HG02970 (cell line): ENCODE results near the gene PHOSPHO1.
A peak's percentile ranks its signal among the peaks of the same experiment; 100 is the strongest.

Experiments
- ATAC-seq: cut with Tn5 transposase; IDR thresholded peaks from one replicate; pipeline ENCODE4 v1.9.1; 2021; ENCODE audit warnings: mild to moderate bottlenecking, moderate library complexity, moderate number of reproducible peaks; ENCODE audit not compliant: unreplicated experiment, low FRiP score

The PHOSPHO1 gene

GRCh38 chr17:49247944-49248343, 17.4 kb upstream of the PHOSPHO1 start:
- ATAC-seq = no peak

- ATAC-seq = no peak
Measured at GRCh38 chr17:49244839-49245238, 14.3 kb upstream of the PHOSPHO1 start.

GRCh38 chr17:49242813-49243212, 12.2 kb upstream of the PHOSPHO1 start:
- no peak for ATAC-seq

- ATAC-seq = no peak
Measured at GRCh38 chr17:49241692-49242397, 11.3 kb upstream of the PHOSPHO1 start.

GRCh38 chr17:49241040-49241439, 10.5 kb upstream of the PHOSPHO1 start:
- ATAC-seq = no peak

- ATAC-seq = no peak
Measured at GRCh38 chr17:49240619-49241018, 10.0 kb upstream of the PHOSPHO1 start.

GRCh38 chr17:49239963-49240362, 9.4 kb upstream of the PHOSPHO1 start:
- no peak for ATAC-seq

- no peak for ATAC-seq
Measured at GRCh38 chr17:49235896-49236295, 5.3 kb upstream of the PHOSPHO1 start.

GRCh38 chr17:49234509-49235080, 4.0 kb upstream of the PHOSPHO1 start:
- ATAC-seq = no peak

- no peak for ATAC-seq
Measured at GRCh38 chr17:49231563-49231894, 942 bp upstream of the PHOSPHO1 start.

GRCh38 chr17:49229805-49230600, 584 bp downstream of the PHOSPHO1 start:
- peak; percentile 10 for ATAC-seq

- no peak for ATAC-seq
Measured at GRCh38 chr17:49229076-49229804, 1.3 kb downstream of the PHOSPHO1 start.

GRCh38 chr17:49227436-49228261, 2.9 kb downstream of the PHOSPHO1 start:
- no peak for ATAC-seq

- no peak for ATAC-seq
Measured at GRCh38 chr17:49226771-49227435, 3.7 kb downstream of the PHOSPHO1 start.

- ATAC-seq = no peak
Measured at GRCh38 chr17:49225554-49226236, 4.9 kb downstream of the PHOSPHO1 start.

- no peak for ATAC-seq
Measured at GRCh38 chr17:49224997-49225337, 5.6 kb downstream of the PHOSPHO1 start.

GRCh38 chr17:49224198-49224996, 6.2 kb downstream of the PHOSPHO1 start:
- ATAC-seq = no peak

GRCh38 chr17:49223517-49224197, 6.9 kb downstream of the PHOSPHO1 start:
- no peak for ATAC-seq
